MCF 10A (cell line): ENCODE data around the gene VAV2. TPM values are rescaled to one million over a fixed set of nuclear protein-coding genes. Genes with fewer than 3 reads are reported as not detected.

Source experiments
- BruUV-seq: library from RNA; stranded (reverse); fragments of 400-500 nt; replicated peaks from 2 replicates; lab custom pipeline; 2021; lab: Mats Ljungman, UMichigan
- CTCF ChIA-PET: fragments of 300-600 bp; sonication (Branson Sonifier 250); formaldehyde crosslinking; extraction: SDS; loops from one replicate; lab custom pipeline; 2021; ENCODE audit warnings: antibody characterized with exemption, inconsistent platforms; lab: Yijun Ruan, JAX
- POLR2A ChIA-PET: fragments of 300-600, 350-650 bp; sonication (Branson Sonifier 250); formaldehyde crosslinking; extraction: SDS; loops from one replicate; lab custom pipeline; 2020; ENCODE audit warnings: antibody characterized with exemption, inconsistent platforms; lab: Yijun Ruan, JAX
- DNase-seq: peaks from one replicate; pipeline ENCODE4 v3.0.0-alpha.2; 2018; ENCODE audit not compliant: unreplicated experiment
- H3K27ac Mint-ChIP-seq: one replicate; pipeline ENCODE4 v1.8.0; 2022; ENCODE audit warnings: mild to moderate bottlenecking, low read depth, mixed read lengths; ENCODE audit not compliant: unreplicated experiment
- H3K27me3 Mint-ChIP-seq: one replicate; pipeline ENCODE4 v1.8.0; 2022; ENCODE audit warnings: mixed read lengths; ENCODE audit not compliant: insufficient read depth, unreplicated experiment
- H3K36me3 Mint-ChIP-seq: one replicate; pipeline ENCODE4 v1.8.0; 2022; ENCODE audit warnings: mild to moderate bottlenecking, moderate library complexity, mixed read lengths; ENCODE audit not compliant: insufficient read depth, unreplicated experiment
- H3K4me1 Mint-ChIP-seq: one replicate; pipeline ENCODE4 v1.8.0; 2022; ENCODE audit warnings: mixed read lengths; ENCODE audit not compliant: insufficient read depth, unreplicated experiment
- H3K4me3 Mint-ChIP-seq: one replicate; pipeline ENCODE4 v1.8.0; 2022; ENCODE audit warnings: mild to moderate bottlenecking, moderate library complexity, mixed read lengths; ENCODE audit not compliant: unreplicated experiment
- H3K9me3 Mint-ChIP-seq: one replicate; pipeline ENCODE4 v1.8.0; 2022; ENCODE audit warnings: mixed read lengths; ENCODE audit not compliant: unreplicated experiment
- intact Hi-C: fragments of 100-400 bp; cut with micrococcal nuclease; formaldehyde crosslinking; loops from 2 replicates; pipeline ENCODE4 v1.14.1; 2022
- total RNA-seq: library from RNA; stranded (reverse); gene quantifications from 2 replicates; pipeline ENCODE4 v1.2.3, GENCODE V29; 2022
- TF ChIP-seq, protein P1 (sequence below): fragments of 200-600 bp; IDR thresholded peaks from one replicate; pipeline ENCODE4 v1.8.0; 2022; ENCODE audit warnings: antibody characterized with exemption, mild to moderate bottlenecking; ENCODE audit not compliant: unreplicated experiment

VAV2 gene
- total RNA-seq, 1 experiment from 2014 or later = 31.0 TPM

DNA sequence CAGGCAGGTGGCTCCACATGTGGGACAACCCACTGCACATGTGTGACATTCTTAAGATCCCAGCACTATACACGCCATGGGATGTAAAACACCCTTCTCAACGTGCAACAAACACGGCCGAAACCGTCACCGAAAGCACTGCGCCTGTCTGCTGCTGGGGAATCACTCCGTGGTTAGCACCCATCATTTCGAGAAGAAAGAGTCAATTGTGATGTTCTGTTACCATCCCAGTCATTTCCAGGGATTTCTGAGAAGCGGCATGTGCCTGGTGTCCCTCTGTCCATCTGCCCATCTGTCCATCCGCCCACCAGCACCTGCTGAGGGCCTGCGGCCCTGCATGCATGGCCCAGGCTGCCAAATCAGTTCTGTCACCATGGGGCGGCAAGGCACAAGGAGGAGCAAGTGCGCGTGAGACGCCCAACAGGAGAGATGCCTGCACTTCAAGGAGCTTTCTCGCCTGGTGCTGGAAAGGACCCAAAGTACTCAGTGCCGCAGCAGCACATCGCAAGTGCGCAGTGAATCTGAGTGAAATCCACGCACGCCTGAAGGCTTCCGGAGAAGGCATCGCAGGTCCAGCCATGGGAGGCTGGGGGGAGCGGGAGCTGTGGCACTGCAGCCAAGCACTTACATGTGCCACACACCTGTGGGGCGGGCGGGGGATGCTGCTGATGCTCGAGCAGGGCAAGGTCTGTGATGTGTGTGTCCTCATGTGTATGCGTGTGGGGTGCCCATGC, 38.0 kb downstream of the VAV2 start:
- Mint-ChIP-seq H3K36me3 (no peaks in the 10 kb centered on the region), H3K4me1 (peaks cover 14% of the 10 kb centered on the region), H3K9me3 (no peaks in the 10 kb centered on the region), H3K4me3 (no peak overlapping the region), H3K27me3 (no peaks in the 10 kb centered on the region), H3K27ac (no peak overlapping the region)
- intact Hi-C loops = no loop called here
- POLR2A ChIA-PET = no interaction called here
- CTCF ChIA-PET = no interaction called here
- no TSS peak for BruUV-seq
- DNase-seq = no peak
- TF ChIP-seq, protein P1, sequence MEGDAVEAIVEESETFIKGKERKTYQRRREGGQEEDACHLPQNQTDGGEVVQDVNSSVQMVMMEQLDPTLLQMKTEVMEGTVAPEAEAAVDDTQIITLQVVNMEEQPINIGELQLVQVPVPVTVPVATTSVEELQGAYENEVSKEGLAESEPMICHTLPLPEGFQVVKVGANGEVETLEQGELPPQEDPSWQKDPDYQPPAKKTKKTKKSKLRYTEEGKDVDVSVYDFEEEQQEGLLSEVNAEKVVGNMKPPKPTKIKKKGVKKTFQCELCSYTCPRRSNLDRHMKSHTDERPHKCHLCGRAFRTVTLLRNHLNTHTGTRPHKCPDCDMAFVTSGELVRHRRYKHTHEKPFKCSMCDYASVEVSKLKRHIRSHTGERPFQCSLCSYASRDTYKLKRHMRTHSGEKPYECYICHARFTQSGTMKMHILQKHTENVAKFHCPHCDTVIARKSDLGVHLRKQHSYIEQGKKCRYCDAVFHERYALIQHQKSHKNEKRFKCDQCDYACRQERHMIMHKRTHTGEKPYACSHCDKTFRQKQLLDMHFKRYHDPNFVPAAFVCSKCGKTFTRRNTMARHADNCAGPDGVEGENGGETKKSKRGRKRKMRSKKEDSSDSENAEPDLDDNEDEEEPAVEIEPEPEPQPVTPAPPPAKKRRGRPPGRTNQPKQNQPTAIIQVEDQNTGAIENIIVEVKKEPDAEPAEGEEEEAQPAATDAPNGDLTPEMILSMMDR = no peak

DNA sequence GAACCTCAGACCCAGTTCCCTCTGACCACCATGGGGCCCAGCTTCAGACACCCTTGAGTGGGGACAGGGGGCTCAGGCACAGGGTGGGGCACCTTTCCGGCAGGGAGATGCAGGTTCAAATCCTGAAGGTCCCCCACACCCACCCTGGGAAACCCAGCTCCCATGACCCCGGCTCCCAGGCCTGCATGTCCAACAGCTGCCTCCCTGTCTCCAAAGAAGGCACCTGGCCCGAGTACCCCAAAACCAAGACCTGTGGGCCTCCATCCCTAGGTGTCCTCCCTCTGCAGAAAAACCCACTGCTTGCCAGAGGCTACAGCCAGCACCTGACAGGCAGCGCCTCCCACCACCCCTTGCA, 38.5 kb downstream of the VAV2 start:
- intact Hi-C loops = no loop called here
- peaks cover 9% of the 10 kb centered on the region for H3K4me1 Mint-ChIP-seq
- no TSS peak for BruUV-seq
- CTCF ChIA-PET = interaction anchor here (0.6 kb wide), 1 partner anchor 41 kb away, joined by 3 read pairs; no protein-coding TSS in a partner anchor
- H3K27ac Mint-ChIP-seq = no peak overlapping the region
- no peak overlapping the region for H3K4me3 Mint-ChIP-seq
- TF ChIP-seq, protein P1 = no peak
- H3K36me3 Mint-ChIP-seq = no peaks in the 10 kb centered on the region
- POLR2A ChIA-PET = no interaction called here
- DNase-seq = no peak
- H3K9me3 Mint-ChIP-seq = no peaks in the 10 kb centered on the region
- H3K27me3 Mint-ChIP-seq = no peaks in the 10 kb centered on the region

DNA sequence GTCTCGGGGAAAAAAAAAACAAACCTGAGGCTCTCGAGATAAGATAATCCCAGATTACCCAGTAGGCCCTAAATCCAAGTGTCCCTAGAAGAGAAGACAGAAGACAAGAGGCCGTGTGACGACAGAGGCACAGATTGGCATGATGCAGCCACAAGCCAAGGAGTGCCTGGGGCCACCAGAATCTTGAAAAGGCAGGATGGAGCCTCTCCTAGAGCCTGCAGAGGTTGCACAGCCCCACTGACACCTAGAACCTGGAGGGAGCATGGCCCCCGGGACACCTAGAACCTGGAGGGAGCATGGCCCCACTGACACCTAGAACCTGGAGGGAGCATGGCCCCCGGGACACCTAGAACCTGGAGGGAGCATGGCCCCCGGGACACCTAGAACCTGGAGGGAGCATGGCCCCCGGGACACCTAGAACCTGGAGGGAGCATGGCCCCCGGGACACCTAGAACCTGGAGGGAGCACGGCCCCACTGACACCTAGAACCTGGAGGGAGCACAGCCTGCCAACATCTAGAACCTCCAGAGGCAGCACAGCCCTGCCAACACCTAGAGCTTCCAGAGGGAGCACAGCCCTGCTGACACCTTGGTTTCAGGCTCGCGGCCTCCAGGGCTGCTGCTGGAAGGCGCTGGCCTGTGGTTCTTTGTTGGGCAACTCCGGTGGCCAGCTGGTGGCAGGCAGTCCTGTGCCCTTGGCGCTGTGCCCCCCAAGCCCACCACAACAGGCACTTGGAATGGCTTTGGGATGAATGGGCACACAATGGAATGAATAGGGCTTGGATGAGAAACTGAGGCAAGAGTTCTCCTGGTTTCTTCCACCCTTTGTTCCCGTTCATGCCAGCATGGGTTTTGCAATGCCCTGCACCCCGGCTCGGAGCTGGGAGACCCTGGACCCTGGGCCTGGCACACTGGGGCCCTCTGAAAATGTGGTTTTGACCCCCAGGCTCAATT, 39.2 kb downstream of the VAV2 start:
- intact Hi-C loops = no loop called here
- no peak for DNase-seq
- ChIA-PET CTCF (interaction anchor here (0.6 kb wide), 1 partner anchor 42 kb away, joined by 3 read pairs; no protein-coding TSS in a partner anchor), POLR2A (no interaction called here)
- no TSS peak for BruUV-seq
- Mint-ChIP-seq H3K4me1 (peaks cover 6% of the 10 kb centered on the region), H3K4me3 (no peak overlapping the region), H3K36me3 (no peaks in the 10 kb centered on the region), H3K27ac (no peak overlapping the region), H3K27me3 (no peaks in the 10 kb centered on the region), H3K9me3 (no peaks in the 10 kb centered on the region)
- TF ChIP-seq, protein P1 = no peak

DNA sequence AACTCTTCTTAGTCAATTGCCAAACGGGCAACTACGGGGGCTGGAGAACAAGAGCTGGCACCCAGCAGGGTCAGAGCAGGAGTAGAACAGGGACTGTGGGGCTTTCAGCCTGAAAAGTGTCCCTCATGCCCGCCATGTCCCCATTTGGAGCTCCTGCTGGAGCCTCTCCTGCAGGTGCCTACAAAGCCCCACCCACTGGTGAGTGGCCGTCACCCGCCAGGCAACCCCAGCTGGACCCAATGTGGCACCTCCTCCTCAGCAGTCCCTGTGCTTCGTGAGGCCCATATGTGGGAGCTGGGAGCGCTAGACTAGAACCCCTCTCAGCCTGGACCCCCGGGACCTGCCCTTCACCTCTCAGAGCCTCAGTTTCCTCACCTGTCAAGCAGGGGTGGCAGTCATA, 40.9 kb downstream of the VAV2 start:
- intact Hi-C loops = no loop called here
- ChIA-PET POLR2A (no interaction called here), CTCF (no interaction called here)
- no peaks in the 10 kb centered on the region for H3K36me3 Mint-ChIP-seq
- H3K4me3 Mint-ChIP-seq = no peak overlapping the region
- H3K27me3 Mint-ChIP-seq = no peaks in the 10 kb centered on the region
- no peak overlapping the region for H3K27ac Mint-ChIP-seq
- H3K9me3 Mint-ChIP-seq = no peaks in the 10 kb centered on the region
- no TSS peak for BruUV-seq
- no peaks in the 10 kb centered on the region for H3K4me1 Mint-ChIP-seq
- DNase-seq = no peak
- TF ChIP-seq, protein P1 = no peak
